Smooth muscle cell (in vitro differentiated cells): Measurements from ENCODE around the gene XKR3. TPM values are rescaled to one million over a fixed set of nuclear protein-coding genes. Genes with fewer than 3 reads are reported as not detected.

Source experiments
- DNase-seq: peaks from one replicate; lab custom pipeline; 2025; ENCODE audit not compliant: unreplicated experiment; lab: John Stamatoyannopoulos, UW
- H2AFZ ChIP-seq: fragments of 200-600 bp; sonication (generic); 2 replicates; pipeline ENCODE4 v1.6.0; 2016; ENCODE audit warnings: antibody characterized with exemption, low read depth, mild to moderate bottlenecking
- H3F3A ChIP-seq: fragments of 200-600 bp; sonication (generic); 2 replicates; pipeline ENCODE4 v1.6.0; 2017; ENCODE audit warnings: antibody characterized with exemption, low read depth
- H3K27ac ChIP-seq: fragments of 200-600 bp; sonication (generic); 2 replicates; pipeline ENCODE4 v1.5.1; 2016; ENCODE audit warnings: low read depth, mild to moderate bottlenecking
- H3K27me3 ChIP-seq: fragments of 200-600 bp; sonication (generic); 2 replicates; pipeline ENCODE4 v1.6.1; 2016; ENCODE audit warnings: low read depth, mild to moderate bottlenecking
- H3K36me3 ChIP-seq: fragments of 200-600 bp; sonication (generic); 2 replicates; pipeline ENCODE4 v1.5.1; 2016; ENCODE audit warnings: low read depth
- H3K4me1 ChIP-seq: fragments of 200-600 bp; sonication (generic); 2 replicates; pipeline ENCODE4 v1.5.1; 2016; ENCODE audit warnings: low read depth
- H3K4me2 ChIP-seq: fragments of 200-600 bp; sonication (generic); 2 replicates; pipeline ENCODE4 v1.6.0; 2016; ENCODE audit warnings: mild to moderate bottlenecking
- H3K4me3 ChIP-seq: fragments of 200-600 bp; sonication (generic); 2 replicates; pipeline ENCODE4 v1.5.1; 2016; ENCODE audit warnings: mild to moderate bottlenecking
- H3K79me2 ChIP-seq: fragments of 200-600 bp; sonication (generic); 2 replicates; pipeline ENCODE4 v1.6.0; 2016; ENCODE audit warnings: low read depth, mild to moderate bottlenecking
- H3K9ac ChIP-seq: fragments of 200-600 bp; sonication (generic); 2 replicates; pipeline ENCODE4 v1.6.0; 2016; ENCODE audit warnings: low read depth
- H3K9me3 ChIP-seq: fragments of 200-600 bp; sonication (generic); replicated peaks from 2 replicates; pipeline ENCODE4 v1.5.1; 2016; ENCODE audit warnings: low read depth
- H4K20me1 ChIP-seq: fragments of 200-600 bp; sonication (generic); 2 replicates; pipeline ENCODE4 v1.6.0; 2016; ENCODE audit warnings: low read depth
- WGBS: methylation state at CpG from one replicate; pipeline ENCODE4 v1.1.7; 2016; ENCODE audit warnings: low lambda C conversion rate; 5-methylcytosine and 5-hydroxymethylcytosine counted together
- polyA plus RNA-seq: library from polyadenylated mRNA; unstranded; fragments of >200 nt; fragmentation: Nextera tagmentation; extraction: Ambion mirVana; gene quantifications from 2 replicates; pipeline ENCODE4 v1.2.1, GENCODE V29; 2016
- total RNA-seq: library from RNA; depleted of rRNA; stranded (reverse); fragments of >200 nt; gene quantifications from 2 replicates; pipeline ENCODE4 v1.2.3, GENCODE V29; 2014
- TF ChIP-seq, protein P1 (sequence below): fragments of 200-600 bp; sonication (generic); IDR thresholded peaks from 2 replicates; pipeline ENCODE4 v1.5.1; 2017; ENCODE audit warnings: borderline replicate concordance, mild to moderate bottlenecking, antibody characterized with exemption; ENCODE audit not compliant: insufficient read depth, poor library complexity, severe bottlenecking

The XKR3 gene
- total and polyA plus RNA-seq, 2 experiments from 2014 or later, result not detected

DNA sequence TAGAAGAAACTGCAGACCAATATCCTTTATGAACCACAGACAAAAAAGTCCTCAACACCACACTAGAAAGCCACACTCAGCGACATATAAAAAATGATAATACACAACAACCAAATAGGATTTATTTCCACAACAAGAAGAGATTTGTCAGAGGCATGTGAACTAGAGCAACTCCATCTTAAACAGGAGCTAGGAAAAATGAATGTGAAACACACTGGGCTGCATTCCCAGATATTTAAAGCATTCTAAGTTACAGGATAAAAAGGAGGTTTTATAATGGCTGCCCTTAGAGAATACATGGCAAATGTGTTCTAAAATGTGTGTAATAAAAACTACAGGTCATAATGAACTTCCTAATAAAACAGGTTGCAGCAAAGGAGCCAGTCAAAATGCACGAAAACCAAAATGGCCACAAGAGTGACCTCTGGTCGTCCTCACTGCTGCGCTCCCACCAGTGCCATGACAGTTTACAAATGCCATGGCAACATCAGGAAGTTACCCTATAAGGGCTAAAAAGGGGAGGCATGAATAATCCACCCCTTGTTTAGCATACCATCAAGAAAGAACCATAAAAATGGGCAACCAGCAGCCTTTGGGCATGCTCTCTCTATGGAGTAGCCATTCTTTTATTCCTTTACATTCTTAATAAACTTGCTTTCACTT is 21.8 kb downstream of the XKR3 start:
- H3F3A ChIP-seq, result no peaks in the 10 kb centered on the region
- no peaks in the 10 kb centered on the region for H3K36me3 ChIP-seq
- TF ChIP-seq, protein P1, sequence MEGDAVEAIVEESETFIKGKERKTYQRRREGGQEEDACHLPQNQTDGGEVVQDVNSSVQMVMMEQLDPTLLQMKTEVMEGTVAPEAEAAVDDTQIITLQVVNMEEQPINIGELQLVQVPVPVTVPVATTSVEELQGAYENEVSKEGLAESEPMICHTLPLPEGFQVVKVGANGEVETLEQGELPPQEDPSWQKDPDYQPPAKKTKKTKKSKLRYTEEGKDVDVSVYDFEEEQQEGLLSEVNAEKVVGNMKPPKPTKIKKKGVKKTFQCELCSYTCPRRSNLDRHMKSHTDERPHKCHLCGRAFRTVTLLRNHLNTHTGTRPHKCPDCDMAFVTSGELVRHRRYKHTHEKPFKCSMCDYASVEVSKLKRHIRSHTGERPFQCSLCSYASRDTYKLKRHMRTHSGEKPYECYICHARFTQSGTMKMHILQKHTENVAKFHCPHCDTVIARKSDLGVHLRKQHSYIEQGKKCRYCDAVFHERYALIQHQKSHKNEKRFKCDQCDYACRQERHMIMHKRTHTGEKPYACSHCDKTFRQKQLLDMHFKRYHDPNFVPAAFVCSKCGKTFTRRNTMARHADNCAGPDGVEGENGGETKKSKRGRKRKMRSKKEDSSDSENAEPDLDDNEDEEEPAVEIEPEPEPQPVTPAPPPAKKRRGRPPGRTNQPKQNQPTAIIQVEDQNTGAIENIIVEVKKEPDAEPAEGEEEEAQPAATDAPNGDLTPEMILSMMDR, result no peak
- H3K4me2 ChIP-seq, result no peak overlapping the region
- WGBS, result 88% methylated on average over 4 of the region's 4 CpGs
- no peaks in the 10 kb centered on the region for H3K4me1 ChIP-seq
- H3K4me3 ChIP-seq, result no peak overlapping the region
- H2AFZ ChIP-seq, result no peak overlapping the region
- H3K9ac ChIP-seq, result no peak overlapping the region
- no peaks in the 10 kb centered on the region for H3K79me2 ChIP-seq
- no peaks in the 10 kb centered on the region for H3K9me3 ChIP-seq
- no peaks in the 10 kb centered on the region for H3K27me3 ChIP-seq
- no peak for DNase-seq
- H3K27ac ChIP-seq, result no peak overlapping the region
- H4K20me1 ChIP-seq, result no peaks in the 10 kb centered on the region

DNA sequence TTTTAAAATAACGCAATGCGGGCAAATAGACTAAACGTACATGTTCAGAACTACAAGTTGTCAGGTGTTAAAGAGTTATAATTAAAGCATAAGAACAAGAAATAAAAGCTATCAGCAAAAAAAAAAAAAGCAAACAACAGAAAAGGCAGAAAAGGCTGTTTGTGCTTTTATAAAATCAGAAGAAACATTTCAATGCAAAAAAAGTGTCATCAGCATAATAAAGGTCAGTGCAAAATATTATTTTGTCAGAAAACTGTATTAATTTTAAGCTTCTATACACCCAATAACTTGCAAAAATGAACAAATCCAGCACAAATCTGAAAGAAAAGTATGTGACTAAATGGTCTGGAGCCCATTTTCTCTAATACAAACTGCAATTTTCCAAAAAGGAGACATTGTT is 23.6 kb downstream of the XKR3 start:
- DNase-seq, result no peak
- H3K27me3 ChIP-seq, result no peaks in the 10 kb centered on the region
- 89% methylated on average over 3 of the region's 3 CpGs for WGBS
- H3K9ac ChIP-seq, result no peak overlapping the region
- no peaks in the 10 kb centered on the region for H4K20me1 ChIP-seq
- H3K4me2 ChIP-seq, result no peak overlapping the region
- H3K4me3 ChIP-seq, result no peak overlapping the region
- TF ChIP-seq, protein P1, result no peak
- no peaks in the 10 kb centered on the region for H3K9me3 ChIP-seq
- no peaks in the 10 kb centered on the region for H3K79me2 ChIP-seq
- H3F3A ChIP-seq, result no peaks in the 10 kb centered on the region
- no peak overlapping the region for H2AFZ ChIP-seq
- no peaks in the 10 kb centered on the region for H3K36me3 ChIP-seq
- H3K4me1 ChIP-seq, result no peaks in the 10 kb centered on the region
- no peak overlapping the region for H3K27ac ChIP-seq

DNA sequence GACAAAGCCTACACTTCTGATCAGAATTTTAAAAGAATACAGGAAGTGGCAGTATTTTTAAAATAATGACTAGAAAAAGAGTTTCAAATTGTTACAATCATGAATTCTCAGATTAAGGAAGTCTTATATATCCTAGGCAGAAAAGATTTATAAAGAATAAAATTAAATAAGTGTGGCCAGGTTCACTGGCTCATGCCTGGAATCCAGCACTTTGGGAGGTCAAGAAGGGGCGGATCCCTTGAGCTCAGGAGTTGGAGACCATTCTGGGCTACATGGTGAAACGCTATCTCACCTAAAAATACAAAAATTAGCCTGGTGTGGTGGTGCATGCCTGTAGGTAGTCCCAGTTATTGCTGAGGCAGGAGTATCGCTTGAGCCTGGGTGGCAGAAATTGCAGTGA is 24.1 kb downstream of the XKR3 start:
- no peaks in the 10 kb centered on the region for H3K27me3 ChIP-seq

More for the DNA sequence above, 24.1 kb downstream of the XKR3 start:
- no peaks in the 10 kb centered on the region for H3K36me3 ChIP-seq
- no peak for DNase-seq
- H3F3A ChIP-seq, result no peaks in the 10 kb centered on the region
- no peak overlapping the region for H3K9ac ChIP-seq
- WGBS, result 78% methylated on average over 3 of the region's 3 CpGs
- TF ChIP-seq, protein P1, result no peak
- no peak overlapping the region for H3K4me2 ChIP-seq
- H3K79me2 ChIP-seq, result no peaks in the 10 kb centered on the region
- H3K4me3 ChIP-seq, result no peak overlapping the region
- no peaks in the 10 kb centered on the region for H3K9me3 ChIP-seq
- no peak overlapping the region for H2AFZ ChIP-seq
- no peaks in the 10 kb centered on the region for H4K20me1 ChIP-seq
- H3K4me1 ChIP-seq, result no peaks in the 10 kb centered on the region
- no peak overlapping the region for H3K27ac ChIP-seq
